ENCODE data around the gene GFAP.

Gene GFAP

DNA sequence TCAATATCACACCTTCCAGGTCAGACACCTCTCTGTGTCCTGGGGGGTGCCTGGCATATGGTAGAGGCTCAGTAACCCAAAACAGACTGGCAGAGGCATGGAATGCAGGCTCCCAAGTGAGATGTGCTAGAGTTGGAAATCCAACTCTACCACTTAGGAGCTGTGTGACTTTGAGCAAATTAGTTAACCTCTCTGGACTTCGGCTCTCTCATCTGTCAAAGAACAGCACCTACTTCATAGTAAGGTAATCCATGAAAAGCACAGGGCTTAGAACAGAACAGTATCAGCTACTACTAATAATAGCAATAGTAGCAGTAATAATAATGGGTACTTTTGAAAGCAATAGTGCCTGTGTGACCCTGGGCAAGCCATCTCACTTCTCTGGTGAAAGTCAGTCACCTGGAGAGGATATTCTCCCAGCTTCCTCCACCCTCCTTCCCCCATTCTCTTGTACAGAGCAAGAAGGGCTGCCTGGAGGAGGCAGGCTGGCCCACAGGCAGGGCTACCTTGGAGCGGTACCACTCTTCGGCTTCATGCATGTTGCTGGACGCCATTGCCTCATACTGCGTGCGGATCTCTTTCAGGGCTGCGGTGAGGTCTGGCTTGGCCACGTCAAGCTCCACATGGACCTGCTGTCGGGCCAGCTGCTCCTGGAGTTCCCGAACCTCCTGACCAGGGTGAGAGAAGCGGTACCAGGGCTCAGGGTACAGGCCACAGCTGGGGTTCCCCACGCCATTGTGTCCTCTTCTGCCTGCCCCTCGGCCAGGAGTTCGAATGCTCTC lies 2.3 kb downstream of the GFAP start:
- DNase-seq, result no peak

DNA sequence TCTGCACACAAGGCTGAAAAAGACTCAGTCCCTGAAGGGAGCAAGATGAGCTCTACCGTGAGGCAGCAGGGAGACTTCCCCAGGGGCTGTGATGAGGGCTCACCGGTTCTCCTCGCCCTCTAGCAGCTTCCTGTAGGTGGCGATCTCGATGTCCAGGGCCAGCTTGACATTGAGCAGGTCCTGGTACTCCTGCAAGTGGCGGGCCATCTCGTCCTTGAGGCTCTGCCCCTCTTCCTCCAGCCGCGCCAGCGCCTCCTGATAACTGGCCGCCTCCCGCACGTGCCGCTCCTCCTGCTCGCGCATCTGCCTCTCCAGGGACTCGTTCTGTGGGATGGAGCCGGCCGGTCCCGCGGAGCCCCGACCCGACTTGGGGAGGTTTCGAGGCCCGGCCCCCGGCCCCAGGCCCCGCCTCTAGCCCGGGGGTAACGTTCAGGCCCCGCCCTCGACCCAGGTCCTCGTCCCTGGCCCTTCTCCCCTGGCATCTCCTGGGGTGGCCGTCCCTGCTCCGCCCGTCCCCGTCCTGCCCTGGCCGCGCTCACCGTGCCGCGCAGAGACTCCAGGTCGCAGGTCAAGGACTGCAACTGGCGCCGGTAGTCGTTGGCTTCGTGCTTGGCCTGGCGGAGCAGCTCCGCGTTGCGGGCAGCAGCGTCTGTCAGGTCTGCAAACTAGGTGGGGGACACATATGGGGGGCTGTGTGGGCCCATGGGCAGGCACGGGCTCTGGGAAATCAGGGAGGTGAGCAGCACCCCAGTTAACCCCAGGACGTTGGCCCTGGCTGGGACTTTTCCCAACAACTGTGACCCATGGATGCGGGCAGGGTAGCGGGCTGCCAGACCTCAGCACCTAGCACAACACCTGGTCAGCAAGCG lies 3.9 kb downstream of the GFAP start:
- DNase-seq, result peak; percentile 39 to 46

DNA sequence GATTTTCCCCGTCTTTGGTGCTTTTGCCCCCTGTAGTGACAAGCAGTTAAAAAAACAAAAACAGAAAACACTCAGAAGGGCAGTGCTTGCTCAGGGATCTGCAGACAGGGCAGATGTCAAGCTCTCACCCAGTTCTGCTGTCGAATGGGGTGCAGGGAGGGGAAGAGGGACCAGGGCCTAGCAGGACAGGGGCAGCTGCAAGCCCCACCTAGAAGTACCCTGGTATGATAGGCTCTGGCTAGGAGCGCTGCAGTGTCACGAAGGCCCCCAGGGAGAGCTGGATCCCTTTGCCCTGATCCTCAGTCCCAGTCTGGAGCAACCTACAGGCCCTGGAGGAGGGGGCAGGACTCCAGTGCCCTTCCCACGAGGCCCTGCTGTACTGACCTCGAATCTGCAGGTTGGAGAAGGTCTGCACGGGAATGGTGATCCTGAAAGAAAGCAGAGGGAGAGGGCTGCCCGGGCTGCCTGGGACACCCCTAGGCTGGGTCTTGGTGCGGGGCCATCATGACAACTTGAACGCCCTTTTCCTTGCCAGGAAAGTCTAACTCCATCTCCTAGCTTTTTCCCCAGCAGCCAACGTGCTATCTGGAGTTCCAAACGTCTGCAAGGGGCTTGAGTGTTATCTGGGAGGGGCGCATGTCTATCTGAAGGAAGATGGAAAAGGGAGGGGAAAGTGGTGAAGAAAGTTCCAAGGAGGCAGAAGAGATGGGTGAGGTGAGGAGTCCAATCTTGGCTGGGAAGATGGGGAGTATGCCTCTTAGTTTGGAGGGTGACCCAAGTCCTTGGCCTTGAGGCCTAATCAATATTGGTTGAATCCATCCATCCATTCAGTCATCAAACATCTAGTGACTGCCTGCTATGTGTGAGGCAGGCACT lies 4.8 kb downstream of the GFAP start:
- no peak for DNase-seq

DNA sequence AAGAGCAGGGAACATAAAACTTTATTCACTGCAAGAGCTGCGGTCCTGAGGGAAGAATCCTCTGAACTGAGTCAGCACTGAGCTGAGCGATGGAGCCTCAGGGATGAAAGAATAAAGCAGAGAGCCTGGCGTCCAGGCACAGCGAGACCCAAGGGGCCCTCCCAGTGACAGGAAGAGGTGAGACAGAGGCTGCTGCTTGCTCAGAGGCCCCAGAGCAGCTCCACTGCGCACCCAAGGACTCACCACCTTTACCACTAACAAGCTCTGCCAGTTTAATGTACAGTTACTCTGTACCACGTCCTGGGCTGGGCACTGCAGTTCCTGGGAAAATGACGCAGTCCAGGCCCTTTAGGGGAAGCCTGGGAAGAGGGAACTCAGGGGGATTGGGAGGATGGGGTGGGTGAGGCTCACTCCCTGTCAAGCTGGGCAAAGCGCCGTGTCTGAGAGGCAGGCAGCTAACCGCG lies 5.6 kb downstream of the GFAP start:
- DNase-seq, result no peak

DNA sequence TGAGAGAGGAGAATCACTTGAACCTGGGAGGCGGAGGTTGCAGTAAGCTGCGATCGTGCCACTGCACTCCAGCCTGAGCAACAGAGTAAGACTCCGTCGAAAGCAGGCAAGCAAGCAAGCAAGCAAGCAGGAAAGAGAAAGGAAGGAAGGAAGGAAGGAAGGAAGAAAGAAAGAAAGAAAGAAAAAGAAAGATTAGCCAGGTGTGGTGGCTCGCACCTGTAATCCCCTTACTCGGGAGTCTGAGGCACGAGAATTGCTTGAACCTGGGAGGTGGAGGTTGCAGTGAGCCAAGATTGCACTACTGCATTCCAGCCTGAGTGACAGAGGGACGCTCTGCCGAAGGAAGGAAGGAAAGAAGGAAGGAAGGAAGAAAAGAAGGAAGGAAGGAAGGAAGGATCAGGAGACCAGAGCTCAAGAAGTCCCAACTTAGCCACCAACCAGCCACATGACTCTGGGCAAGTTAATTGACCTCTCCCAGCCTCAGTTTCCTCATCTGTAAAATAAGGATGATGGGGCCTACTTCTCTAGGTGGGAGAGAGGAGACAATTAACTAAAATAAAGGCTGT lies 6.5 kb downstream of the GFAP start:
- no peak for DNase-seq

DNA sequence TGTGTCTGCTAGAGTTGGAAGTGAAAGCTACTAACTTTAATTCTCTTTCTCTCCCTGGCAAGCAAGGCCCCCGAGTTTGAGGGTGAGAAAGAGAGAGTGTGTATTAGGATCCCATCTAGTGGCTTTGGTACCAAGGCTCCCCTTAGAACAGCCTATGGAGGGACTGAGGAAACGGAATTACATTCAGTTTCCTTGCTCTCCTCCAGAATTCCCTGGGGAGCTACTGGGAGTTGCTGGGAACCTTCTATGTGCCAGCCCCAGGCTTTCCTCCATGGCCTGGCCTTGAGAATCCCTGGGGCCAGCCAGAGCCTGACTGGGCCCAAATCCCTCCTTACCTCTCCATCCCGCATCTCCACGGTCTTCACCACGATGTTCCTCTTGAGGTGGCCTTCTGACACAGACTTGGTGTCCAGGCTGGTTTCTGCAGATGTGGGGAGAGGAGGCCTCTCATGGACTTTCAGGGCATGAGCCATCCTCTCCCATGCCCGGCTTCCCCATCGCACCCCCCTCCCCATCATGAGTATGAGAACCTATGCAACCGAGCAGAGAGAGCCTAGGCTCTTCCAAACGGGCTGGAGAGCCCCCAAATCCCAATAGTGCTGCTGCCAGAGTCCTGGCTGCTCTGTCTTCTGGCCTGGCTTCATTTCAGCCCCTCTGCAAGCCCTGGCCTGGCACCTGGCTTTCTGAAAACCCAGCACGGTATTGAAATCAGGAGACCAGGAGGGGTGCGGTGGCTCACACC lies 7.4 kb downstream of the GFAP start:
- no peak for DNase-seq

DNA sequence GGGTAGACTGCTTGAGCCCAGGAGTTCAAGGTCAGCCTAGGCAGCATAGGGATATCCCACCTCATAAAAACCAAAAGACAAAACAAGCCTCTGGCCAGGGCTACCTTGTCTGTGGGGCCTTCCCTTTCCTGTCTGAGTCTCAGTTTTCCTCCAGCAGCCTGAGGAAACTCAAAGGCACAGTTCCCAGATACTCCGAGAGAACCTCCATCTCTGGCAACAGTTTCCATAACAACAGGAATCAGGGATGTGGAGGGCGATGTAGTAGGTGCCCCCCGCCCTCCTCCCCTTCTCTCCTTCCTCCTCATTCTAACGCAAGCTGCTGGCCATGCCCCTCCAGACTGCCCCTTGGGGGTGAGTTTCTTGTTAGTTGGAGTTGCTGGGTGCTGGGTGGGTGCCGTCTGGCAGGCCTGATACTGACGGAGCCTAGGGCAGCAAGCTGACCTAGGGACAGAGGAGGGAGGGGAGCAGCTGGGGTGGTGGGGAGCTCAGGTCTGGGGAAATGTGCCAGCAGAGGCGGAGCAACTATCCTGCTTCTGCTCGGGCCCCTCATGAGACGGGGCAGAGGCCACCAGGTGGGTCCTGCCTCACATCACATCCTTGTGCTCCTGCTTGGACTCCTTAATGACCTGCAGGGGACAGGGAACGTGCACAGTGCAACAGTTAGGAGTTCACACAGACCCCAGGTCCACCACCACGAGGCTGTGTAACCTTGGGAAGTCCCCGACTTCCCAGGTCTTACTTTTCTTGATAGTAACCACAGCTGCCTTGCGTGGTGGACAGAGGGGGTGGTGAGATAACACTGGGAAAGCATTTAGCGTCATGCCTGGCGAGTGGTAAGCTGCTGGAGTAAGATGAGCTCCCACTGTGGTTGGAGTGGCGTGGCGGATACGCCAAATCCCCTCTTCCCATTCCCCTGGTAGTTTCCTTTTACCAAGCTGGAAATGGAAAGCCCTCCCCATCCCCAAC lies 8.3 kb downstream of the GFAP start:
- no peak for DNase-seq

DNA sequence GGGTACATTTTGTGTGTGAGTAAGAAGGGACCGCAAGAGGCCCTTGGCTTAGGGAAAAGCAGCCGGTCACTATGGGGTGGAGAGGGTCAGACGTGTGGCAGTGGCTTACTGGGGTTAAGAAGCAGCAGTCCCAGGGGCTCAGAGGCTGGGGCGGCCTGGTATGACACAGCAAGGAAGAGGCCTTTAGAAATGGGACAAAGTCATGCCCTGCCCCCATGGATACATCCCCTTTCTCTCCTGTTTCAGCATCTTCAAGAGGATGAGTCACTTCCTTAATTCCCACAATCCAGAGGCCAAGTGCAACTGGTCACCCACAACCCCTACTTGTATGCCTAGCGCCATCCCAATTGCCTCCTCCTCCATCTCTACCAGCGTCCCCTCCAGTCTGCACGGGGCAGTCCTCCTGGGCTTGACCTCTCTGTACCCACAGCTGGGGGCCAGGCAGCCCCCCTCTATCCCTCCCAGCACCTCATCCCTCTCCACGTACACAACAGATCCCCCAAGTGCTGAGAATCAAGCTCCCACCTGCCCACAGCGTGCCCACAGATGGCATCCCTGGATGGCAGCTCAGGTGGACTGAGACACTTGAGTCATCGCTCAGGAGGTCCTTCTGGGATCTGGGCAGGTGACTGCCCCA lies 9.2 kb downstream of the GFAP start:
- no peak for DNase-seq

DNA sequence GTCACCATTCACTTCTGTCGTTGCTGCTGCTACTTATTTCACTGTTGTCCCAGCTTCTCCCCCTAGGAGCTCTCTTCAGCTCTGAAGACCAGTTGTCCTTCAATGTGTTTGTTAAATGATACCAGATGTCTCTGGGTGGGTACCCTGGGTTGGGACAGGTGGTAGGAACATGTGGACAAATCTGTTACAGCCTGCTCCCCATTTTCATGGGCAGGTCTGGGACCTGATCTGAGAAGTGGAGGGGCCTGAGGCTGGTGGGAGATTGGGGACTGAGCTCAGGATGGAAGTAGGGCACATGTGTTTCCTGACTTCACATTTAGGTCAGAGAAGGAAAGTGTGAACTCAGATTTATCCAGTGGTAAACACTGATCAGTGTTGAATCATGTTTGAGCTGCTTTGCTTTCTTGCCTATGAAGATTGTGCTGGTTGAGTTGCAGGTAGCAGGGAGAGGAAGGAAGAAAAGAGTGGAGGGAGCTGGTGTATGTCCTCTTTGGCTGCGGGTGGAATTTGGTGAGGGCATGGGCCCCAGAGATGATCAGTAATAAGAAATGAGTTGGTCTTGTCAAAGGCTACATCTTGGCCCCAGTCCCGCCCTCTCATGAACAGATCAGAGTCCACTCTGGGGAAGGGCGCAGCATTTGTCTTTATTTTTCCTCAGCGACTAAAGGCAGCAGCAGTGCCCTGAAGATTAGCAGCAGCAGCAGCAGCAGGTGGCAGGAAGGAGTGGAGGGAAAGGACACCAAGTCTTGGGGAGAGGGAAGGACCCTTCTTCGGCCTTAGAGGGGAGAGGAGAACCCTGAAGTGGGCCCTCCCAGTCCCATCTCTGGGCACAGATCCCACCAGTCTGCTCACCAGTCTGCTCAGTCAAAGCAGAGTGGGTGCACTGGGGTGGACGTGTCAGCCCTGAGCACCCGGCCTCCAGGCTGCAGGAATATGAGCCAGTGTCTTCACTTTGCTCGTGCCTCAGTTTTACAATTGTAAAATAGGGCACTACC lies 10.0 kb downstream of the GFAP start:
- no peak for DNase-seq

DNA sequence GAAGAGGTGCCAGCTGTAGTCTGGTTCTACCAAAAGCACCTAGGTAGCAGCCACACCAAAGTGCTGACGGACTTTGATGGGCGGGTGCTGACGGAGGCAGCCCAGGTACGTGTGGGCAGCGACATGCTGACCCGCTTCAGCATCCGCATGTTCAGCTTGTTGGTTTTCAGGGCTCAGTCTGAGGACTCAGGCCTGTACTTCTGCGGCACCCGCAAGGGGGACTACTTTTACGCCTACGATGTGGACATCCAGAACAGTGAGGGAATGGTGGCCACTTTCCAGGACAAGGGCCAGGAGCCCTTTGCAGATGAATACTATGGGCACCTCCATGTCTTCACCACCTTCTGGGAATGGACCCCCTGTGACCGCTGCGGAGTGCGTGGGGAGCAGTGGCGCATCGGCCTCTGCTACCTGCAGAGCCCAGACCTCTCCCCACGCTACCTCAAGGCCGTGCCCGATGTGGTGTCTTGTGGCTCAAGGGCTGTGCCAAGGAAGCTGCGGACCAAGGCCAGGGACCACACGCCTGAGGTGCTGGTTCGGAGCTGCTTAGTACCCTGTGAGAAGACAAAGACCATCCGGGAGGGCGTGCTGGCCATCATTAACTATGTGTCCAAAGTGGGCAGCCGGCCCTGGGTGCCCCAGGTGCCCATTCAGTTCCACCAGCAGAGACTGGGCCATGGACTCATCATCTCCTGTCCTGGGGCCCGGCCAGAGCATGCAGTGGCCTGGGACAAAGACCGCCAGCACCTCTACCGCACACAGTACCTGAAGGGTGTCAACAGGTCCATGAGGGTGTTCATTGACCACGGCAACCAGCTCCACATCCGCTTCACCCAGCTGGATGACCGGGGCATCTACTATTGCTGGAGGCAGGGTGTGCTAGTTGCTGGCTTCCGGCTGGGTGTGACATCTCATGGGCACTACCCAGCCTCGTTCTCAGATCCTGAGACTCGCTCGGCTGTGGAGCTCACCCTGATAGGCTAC lies 11.0 kb downstream of the GFAP start:
- DNase-seq, result no peak

DNA sequence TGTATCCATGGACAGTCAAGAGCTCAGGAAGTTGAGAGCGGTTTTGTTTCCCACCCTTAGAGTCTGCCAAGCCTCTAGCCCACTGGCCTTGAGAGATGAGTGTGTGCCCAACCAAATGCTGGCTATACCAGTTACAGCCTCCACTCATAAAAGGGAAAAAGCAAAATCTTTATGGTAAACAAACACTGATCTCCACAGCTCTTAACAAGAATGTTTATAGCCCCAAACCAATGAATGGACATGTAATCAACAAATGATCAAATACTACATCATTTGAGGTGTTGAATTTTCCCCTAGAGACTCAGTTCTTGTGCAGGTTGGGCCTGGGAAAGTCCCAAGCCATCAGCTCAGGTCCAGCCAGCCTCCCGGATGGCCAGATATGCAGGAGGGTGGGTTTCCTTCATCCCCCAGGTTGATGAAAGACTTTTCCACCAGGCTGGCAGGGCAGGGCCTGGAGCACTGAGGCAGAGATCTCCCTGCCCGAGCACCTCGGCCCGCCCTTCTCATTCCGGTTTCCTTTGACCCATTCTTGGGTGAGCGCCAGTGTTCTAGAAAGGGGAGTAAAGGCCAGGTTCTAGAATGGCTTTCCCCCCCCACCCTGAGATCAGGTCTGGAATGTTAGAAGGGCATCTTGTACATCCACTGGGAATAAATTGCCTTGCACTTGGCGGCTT lies 12.2 kb downstream of the GFAP start:
- DNase-seq, result no peak

DNA sequence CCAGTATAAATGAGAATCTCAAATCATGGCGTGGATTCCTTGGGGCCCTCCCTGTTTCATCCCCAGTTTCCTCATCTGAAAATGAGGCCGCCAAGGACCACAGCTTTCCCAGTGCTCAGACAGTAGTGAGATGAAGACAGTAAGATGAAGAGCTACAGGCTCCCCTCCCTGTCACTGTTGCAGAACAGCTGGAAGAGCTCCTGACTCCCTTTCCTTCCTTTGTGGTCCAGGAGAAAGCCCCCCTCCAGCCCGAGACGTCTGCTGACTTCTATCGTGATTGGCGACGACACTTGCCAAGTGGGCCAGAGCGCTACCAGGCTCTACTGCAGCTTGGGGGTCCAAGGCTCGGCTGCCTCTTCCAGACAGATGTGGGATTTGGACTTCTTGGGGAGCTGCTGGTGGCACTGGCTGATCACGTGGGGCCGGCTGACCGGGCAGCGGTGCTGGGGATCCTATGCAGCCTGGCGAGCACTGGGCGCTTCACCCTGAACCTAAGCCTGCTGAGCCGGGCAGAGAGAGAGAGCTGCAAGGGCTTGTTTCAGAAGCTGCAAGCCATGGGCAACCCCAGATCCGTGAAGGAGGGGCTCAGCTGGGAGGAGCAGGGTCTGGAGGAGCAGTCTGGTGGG lies 13.1 kb downstream of the GFAP start:
- DNase-seq, result no peak

DNA sequence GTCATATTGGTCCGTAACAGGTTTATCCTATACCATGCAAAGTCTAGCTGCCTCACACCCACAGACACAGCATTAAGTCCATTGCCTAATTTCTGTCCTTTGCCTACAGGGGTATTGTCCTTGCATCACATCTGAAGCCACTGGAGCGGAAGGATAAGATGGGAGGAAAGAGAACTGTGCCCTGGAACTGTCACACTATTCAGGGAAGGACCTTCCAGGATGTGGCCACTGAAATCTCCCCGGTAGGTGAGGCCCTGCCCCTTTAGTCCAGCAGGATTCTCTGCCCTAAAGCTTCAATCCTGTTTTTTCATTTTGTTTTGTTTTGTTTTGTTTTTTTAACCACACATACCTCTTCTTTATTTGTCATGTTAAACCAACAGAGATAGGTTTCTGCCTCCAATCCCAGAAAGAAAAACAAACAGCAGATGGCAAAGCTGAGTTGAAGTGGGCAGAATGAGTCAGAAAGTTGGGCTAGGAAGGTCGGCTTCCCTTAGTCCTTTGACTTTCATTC lies 13.8 kb downstream of the GFAP start:
- no peak for DNase-seq

DNA sequence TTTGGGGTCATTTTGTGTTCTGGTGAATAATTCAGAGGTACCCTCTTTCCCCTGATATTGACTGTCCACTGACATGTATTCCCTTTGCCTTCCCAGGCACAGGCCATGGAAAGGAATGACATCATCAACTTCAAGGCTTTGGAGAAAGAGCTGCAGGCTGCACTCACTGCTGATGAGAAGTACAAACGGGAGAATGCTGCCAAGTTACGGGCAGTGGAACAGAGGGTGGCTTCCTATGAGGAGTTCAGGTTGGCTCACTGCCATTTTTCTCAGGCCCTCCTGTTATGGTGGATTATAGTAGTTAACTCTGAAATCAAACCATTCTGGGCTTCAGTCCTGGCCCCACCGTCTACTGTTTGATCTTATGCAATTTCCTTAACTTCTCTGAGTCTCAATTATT lies 14.4 kb downstream of the GFAP start:
- no peak for DNase-seq

DNA sequence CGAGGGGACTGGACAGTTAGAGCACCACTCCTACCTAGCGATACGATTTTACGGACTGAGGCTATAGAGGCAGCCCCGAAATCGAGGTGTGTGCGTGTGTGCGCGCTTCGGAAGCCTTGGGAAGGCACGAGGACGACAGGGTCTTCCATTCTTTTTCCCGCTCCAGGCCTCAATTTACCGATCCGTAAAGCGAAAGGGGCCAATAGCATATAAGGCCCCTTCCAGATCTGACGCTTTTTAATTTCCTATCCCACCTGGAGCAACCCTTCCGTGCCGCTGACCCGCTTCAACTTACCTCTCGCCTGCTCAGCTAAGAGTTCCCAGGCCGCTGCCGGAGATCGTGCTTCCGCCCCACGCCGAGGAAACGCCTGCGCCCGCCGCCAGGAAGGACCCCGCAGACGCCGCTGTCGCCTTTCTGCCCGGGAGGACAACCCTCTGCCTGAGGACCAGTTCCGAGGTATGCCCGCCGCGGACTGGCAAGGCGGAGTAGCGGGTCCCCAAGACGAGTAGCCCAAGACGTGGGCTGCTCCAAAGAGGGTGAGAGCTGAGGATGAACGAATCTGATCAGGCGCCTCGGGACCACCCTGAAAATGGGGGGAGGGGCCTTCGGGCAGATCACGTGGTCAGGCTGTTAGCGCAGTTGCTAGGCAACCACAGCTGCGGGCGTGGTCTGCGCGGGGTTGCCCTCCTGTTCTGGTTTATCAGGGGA lies 16.1 kb downstream of the GFAP start, which contains the start of gene EFTUD2:
EFTUD2 (minus strand) TSS at position 372 of the 709 bp plus-strand sequence. CDS start 4,924 bp downstream, outside the sequence.
- DNase-seq, result peak; percentile 88 to 90

DNA sequence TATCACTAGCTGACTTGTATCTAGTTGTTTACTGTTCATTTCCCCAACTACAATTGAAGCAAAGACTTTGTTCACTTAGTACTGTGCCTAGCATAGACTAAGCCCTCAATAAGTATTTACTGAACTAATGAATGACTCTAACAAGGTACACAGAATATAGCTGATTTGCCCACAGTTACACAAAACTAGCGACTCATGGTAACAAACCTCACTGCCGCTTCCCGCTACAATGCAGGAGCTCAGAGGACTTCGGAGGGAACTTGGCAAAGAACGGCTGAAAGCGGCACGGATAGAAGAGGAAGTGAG lies 16.6 kb downstream of the GFAP start:
- DNase-seq, result no peak

Measured in stimulated activated CD4-positive, alpha-beta T cell treated with anti-CD3 and anti-CD28 coated beads, Interleukin-4, amount 100 ng/mL, for 4 hours (primary cell).